ENCODE data around the gene IFNG-AS1. TPM values are rescaled to one million over a fixed set of nuclear protein-coding genes. Genes with fewer than 3 reads are reported as not detected.

IFNG-AS1 gene
- polyA plus RNA-seq, 4 donors, result 0.10 TPM; not detected in 3

DNA sequence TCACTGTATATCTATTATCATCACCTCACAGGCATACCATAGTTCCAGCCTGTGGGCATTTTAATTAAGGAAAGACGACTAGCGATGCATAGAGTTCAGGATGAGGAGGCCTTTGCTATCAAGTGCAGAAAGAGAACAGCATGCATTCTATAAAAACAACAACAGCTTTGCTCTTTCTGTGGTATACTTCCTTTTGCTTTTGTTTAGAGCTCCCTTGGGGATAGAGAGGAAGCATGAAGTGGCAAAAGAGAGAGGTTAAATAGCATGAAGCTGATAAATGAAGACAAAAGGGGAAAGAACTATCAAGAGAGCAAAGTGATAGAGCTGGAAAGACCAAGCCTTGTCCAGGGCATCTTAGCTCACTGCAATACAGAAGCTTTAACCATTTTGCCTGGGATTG lies 23.5 kb downstream of the IFNG-AS1 start:
- no peaks in the 10 kb centered on the region for H3K27me3 ChIP-seq (ENCODE audit: control insufficient read depth in 3 of 3, insufficient read depth in 3 of 3, low read length in 3 of 3)
- DNase-seq, result no peak
- WGBS, 3 donors, result 73 to 96% (median 89%) methylated on average over 2 of the region's 2 CpGs
- no peaks in the 10 kb centered on the region for H3K36me3 ChIP-seq (ENCODE audit: control insufficient read depth in 3 of 3, insufficient read depth in 2 of 3, low read depth in 1 of 3, low read length in 3 of 3)
- H3K4me3 ChIP-seq (ENCODE audit: low read depth in 1 of 3, low read length in 3 of 3), result no peak overlapping the region
- FAIRE-seq, result no peak
- no peaks in the 10 kb centered on the region for H3K9me3 ChIP-seq (ENCODE audit: control insufficient read depth in 2 of 2, insufficient read depth in 1 of 2, low read depth in 1 of 2, low read length in 1 of 2)
- no peaks in the 10 kb centered on the region for H3K4me1 ChIP-seq (ENCODE audit: control insufficient read depth in 3 of 3, insufficient read depth in 2 of 3, low read depth in 1 of 3, low read length in 2 of 3)
- no peak overlapping the region for H3K27ac ChIP-seq (ENCODE audit: low read depth in 1 of 3, low read length in 2 of 3)

DNA sequence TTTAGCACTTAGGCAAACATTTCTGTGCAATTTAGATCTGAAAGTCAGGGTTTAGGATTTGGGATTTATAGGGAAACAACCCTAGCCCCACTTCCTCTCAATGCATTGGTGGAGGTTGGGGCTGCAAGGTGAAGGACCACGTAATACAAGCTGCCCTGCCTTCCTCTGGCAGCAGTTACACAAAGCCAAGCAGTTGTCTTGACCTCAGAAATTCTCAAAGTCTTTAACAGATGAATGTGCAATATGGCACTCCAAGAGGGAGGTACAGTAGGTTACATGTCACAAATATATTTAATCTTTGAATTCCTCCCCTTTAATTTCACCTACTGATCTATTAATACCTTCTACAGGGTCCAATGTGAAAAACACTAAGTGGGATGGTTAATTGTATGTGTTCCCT lies 23.9 kb downstream of the IFNG-AS1 start:
- WGBS, 3 donors, result 68 to 80% (median 78%) methylated on average over 1 of the region's 1 CpG
- no peak for FAIRE-seq

DNA sequence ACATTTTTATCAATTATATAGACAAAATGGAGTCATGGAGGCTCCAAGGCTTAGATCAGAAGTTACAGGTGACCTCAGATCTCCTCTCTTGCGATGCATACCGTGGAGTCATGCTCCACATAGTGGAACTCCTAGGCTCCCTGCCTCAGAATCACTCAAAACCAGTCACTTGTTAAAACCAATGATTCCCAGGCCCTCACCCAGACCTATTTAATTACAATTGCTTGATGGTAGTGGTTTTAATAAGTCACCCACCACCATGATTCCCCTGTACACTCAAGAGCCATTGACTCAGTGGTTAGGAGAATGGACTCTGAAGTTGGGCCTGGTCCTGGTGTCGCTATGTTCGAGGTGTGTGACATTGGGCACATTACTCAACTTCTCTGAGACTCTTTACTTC lies 26.9 kb downstream of the IFNG-AS1 start:
- Histone ChIP-seq H3K36me3 (ENCODE audit: control insufficient read depth in 3 of 3, insufficient read depth in 2 of 3, low read depth in 1 of 3, low read length in 3 of 3) (no peaks in the 10 kb centered on the region), H3K9me3 (ENCODE audit: control insufficient read depth in 2 of 2, insufficient read depth in 1 of 2, low read depth in 1 of 2, low read length in 1 of 2) (no peaks in the 10 kb centered on the region), H3K4me1 (ENCODE audit: control insufficient read depth in 3 of 3, insufficient read depth in 2 of 3, low read depth in 1 of 3, low read length in 2 of 3) (no peaks in the 10 kb centered on the region), H3K27ac (ENCODE audit: low read depth in 1 of 3, low read length in 2 of 3) (no peak overlapping the region), H3K4me3 (ENCODE audit: low read depth in 1 of 3, low read length in 3 of 3) (no peak overlapping the region), H3K27me3 (ENCODE audit: control insufficient read depth in 3 of 3, insufficient read depth in 3 of 3, low read length in 3 of 3) (no peaks in the 10 kb centered on the region)
- no peak for FAIRE-seq
- no peak for DNase-seq
- 90 to 97% (median 95%) methylated on average over 4 of the region's 4 CpGs for WGBS, 3 donors

More for the DNA sequence above, 23.9 kb downstream of the IFNG-AS1 start:
- Histone ChIP-seq H3K9me3 (ENCODE audit: control insufficient read depth in 2 of 2, insufficient read depth in 1 of 2, low read depth in 1 of 2, low read length in 1 of 2) (no peaks in the 10 kb centered on the region), H3K4me1 (ENCODE audit: control insufficient read depth in 3 of 3, insufficient read depth in 2 of 3, low read depth in 1 of 3, low read length in 2 of 3) (no peaks in the 10 kb centered on the region), H3K27ac (ENCODE audit: low read depth in 1 of 3, low read length in 2 of 3) (no peak overlapping the region), H3K4me3 (ENCODE audit: low read depth in 1 of 3, low read length in 3 of 3) (no peak overlapping the region), H3K36me3 (ENCODE audit: control insufficient read depth in 3 of 3, insufficient read depth in 2 of 3, low read depth in 1 of 3, low read length in 3 of 3) (no peaks in the 10 kb centered on the region), H3K27me3 (ENCODE audit: control insufficient read depth in 3 of 3, insufficient read depth in 3 of 3, low read length in 3 of 3) (no peaks in the 10 kb centered on the region)
- no peak for DNase-seq

DNA sequence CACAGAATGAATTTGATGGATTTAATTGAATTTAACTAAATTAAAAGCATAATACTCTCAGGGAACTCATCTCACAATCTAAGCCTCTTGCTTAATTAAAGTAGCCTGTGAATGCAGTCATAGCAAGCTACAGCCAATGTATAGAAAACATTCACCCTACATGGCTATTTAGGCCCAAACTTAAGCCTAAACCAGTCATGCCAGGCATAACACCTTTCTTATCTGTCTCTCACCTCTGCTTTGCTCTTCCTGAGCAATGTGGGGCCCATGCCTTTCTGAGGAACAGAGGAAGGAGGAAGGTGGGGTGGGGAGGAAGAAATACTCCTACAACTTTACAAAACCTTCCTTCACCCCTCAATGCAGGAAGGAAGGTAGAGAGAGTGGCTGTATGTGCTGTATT lies 29.1 kb downstream of the IFNG-AS1 start:
- DNase-seq (no peak), FAIRE-seq (no peak)
- no peaks in the 10 kb centered on the region for H3K9me3 ChIP-seq (ENCODE audit: control insufficient read depth in 2 of 2, insufficient read depth in 1 of 2, low read depth in 1 of 2, low read length in 1 of 2)

DNA sequence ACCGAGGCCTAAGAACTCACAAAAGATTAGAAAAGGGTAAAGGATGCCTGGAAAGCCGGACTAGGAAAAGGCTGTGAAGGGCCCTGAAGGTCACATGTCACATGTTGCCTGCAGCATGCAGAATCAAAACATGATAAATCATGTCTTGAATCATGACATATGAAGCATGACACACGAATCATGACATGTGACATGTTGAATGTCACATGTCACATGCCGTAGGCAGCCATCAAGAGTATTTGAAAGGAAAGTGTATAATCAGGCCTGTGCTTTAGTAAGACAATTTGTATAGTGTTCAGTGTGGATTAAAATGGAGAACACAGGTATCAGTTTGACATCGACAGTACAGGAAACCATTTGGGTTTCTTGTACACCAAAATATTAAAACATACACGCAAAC lies 30.8 kb downstream of the IFNG-AS1 start:
- no peak overlapping the region for H3K4me3 ChIP-seq (ENCODE audit: low read depth in 1 of 3, low read length in 3 of 3)
- no peak overlapping the region for H3K27ac ChIP-seq (ENCODE audit: low read depth in 1 of 3, low read length in 2 of 3)
- H3K9me3 ChIP-seq (ENCODE audit: control insufficient read depth in 2 of 2, insufficient read depth in 1 of 2, low read depth in 1 of 2, low read length in 1 of 2), result no peaks in the 10 kb centered on the region
- DNase-seq, result no peak
- no peaks in the 10 kb centered on the region for H3K4me1 ChIP-seq (ENCODE audit: control insufficient read depth in 3 of 3, insufficient read depth in 2 of 3, low read depth in 1 of 3, low read length in 2 of 3)
- no peak for FAIRE-seq
- WGBS, 3 donors, result 78 to 86% (median 78%) methylated on average over 6 of the region's 6 CpGs
- no peaks in the 10 kb centered on the region for H3K27me3 ChIP-seq (ENCODE audit: control insufficient read depth in 3 of 3, insufficient read depth in 3 of 3, low read length in 3 of 3)
- H3K36me3 ChIP-seq (ENCODE audit: control insufficient read depth in 3 of 3, insufficient read depth in 2 of 3, low read depth in 1 of 3, low read length in 3 of 3), result no peaks in the 10 kb centered on the region

More for the DNA sequence above, 29.1 kb downstream of the IFNG-AS1 start:
- Histone ChIP-seq H3K27ac (ENCODE audit: low read depth in 1 of 3, low read length in 2 of 3) (no peak overlapping the region), H3K36me3 (ENCODE audit: control insufficient read depth in 3 of 3, insufficient read depth in 2 of 3, low read depth in 1 of 3, low read length in 3 of 3) (no peaks in the 10 kb centered on the region), H3K27me3 (ENCODE audit: control insufficient read depth in 3 of 3, insufficient read depth in 3 of 3, low read length in 3 of 3) (no peaks in the 10 kb centered on the region), H3K4me1 (ENCODE audit: control insufficient read depth in 3 of 3, insufficient read depth in 2 of 3, low read depth in 1 of 3, low read length in 2 of 3) (no peaks in the 10 kb centered on the region), H3K4me3 (ENCODE audit: low read depth in 1 of 3, low read length in 3 of 3) (no peak overlapping the region)

DNA sequence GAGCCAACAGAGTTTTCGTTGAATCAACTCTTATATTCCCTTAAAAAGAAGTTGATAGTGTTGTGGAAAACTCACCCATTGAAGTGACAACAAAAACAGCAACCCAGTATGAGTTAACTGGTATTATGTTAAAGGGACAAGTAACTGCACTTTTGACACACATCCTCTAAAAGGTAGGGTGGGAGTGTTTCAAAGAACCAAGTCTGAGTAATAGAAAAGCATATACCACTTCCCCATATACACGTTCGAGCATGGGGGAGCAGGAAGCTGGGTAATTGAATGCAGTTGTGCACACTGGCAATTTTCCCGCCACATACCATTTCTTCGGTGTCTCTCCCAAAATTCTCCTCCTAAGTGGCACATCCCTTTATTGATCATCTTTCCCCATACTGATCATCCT lies 31.5 kb downstream of the IFNG-AS1 start:
- no peak overlapping the region for H3K27ac ChIP-seq (ENCODE audit: low read depth in 1 of 3, low read length in 2 of 3)

DNA sequence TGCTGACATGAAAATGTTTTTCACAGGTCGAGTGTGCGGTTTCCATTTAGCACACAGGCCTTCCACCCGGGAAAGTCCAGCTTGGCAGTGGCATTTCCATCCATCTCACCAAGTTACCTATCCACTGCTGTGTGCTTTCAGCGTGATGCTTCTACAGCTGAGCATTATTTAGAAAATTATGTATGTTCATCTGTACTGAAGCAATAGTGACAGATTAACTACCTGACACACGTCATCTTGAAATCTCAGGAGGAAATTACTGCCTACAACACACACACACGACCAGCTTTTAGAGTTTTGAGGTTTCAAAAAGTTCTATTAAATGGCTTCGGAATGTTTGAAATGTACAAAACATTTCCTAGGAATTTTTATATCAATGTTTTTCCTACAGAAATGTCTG lies 39.4 kb downstream of the IFNG-AS1 start:
- peaks cover 0 to 2% (median 0%) of the 10 kb centered on the region in 3 donors for H3K27me3 ChIP-seq (ENCODE audit: control insufficient read depth in 3 of 3, insufficient read depth in 3 of 3, low read length in 3 of 3)
- no peak for FAIRE-seq
- H3K36me3 ChIP-seq (ENCODE audit: control insufficient read depth in 3 of 3, insufficient read depth in 2 of 3, low read depth in 1 of 3, low read length in 3 of 3), result no peaks in the 10 kb centered on the region
- H3K27ac ChIP-seq (ENCODE audit: low read depth in 1 of 3, low read length in 2 of 3), result no peak overlapping the region
- H3K4me1 ChIP-seq (ENCODE audit: control insufficient read depth in 3 of 3, insufficient read depth in 2 of 3, low read depth in 1 of 3, low read length in 2 of 3), result no peaks in the 10 kb centered on the region
- H3K9me3 ChIP-seq (ENCODE audit: control insufficient read depth in 2 of 2, insufficient read depth in 1 of 2, low read depth in 1 of 2, low read length in 1 of 2), result no peaks in the 10 kb centered on the region
- no peak overlapping the region for H3K4me3 ChIP-seq (ENCODE audit: low read depth in 1 of 3, low read length in 3 of 3)
- WGBS, 3 donors, result 84% methylated on average over 7 of the region's 7 CpGs
- DNase-seq, result no peak

More for the DNA sequence above, 31.5 kb downstream of the IFNG-AS1 start:
- Histone ChIP-seq H3K4me3 (ENCODE audit: low read depth in 1 of 3, low read length in 3 of 3) (no peak overlapping the region), H3K9me3 (ENCODE audit: control insufficient read depth in 2 of 2, insufficient read depth in 1 of 2, low read depth in 1 of 2, low read length in 1 of 2) (no peaks in the 10 kb centered on the region), H3K36me3 (ENCODE audit: control insufficient read depth in 3 of 3, insufficient read depth in 2 of 3, low read depth in 1 of 3, low read length in 3 of 3) (no peaks in the 10 kb centered on the region), H3K4me1 (ENCODE audit: control insufficient read depth in 3 of 3, insufficient read depth in 2 of 3, low read depth in 1 of 3, low read length in 2 of 3) (no peaks in the 10 kb centered on the region), H3K27me3 (ENCODE audit: control insufficient read depth in 3 of 3, insufficient read depth in 3 of 3, low read length in 3 of 3) (no peaks in the 10 kb centered on the region)
- 75 to 86% (median 83%) methylated on average over 5 of the region's 5 CpGs for WGBS, 3 donors
- DNase-seq, result no peak
- FAIRE-seq, result no peak

DNA sequence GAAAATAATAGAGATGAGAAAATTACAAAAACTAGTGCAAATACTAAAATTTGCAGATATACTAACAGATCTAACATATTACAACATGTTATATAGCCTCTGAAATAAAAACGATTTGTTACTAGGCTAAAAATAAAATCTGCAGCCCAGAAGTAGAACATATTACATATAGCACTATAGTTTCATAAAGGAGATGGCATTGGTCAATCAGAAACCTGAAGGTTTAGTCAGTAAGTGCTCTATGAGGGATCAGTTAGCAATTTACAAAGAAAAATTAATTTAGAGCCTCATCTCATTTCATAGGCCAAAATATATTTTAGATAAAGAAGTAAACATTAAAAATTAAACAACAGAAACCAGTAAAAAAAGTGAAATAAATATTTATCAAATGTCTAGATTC lies 41.0 kb downstream of the IFNG-AS1 start:
- Histone ChIP-seq H3K27ac (ENCODE audit: low read depth in 1 of 3, low read length in 2 of 3) (no peak overlapping the region), H3K4me1 (ENCODE audit: control insufficient read depth in 3 of 3, insufficient read depth in 2 of 3, low read depth in 1 of 3, low read length in 2 of 3) (no peaks in the 10 kb centered on the region), H3K9me3 (ENCODE audit: control insufficient read depth in 2 of 2, insufficient read depth in 1 of 2, low read depth in 1 of 2, low read length in 1 of 2) (no peaks in the 10 kb centered on the region), H3K36me3 (ENCODE audit: control insufficient read depth in 3 of 3, insufficient read depth in 2 of 3, low read depth in 1 of 3, low read length in 3 of 3) (no peaks in the 10 kb centered on the region), H3K27me3 (ENCODE audit: control insufficient read depth in 3 of 3, insufficient read depth in 3 of 3, low read length in 3 of 3) (peaks cover 0 to 2% (median 0%) of the 10 kb centered on the region in 3 donors), H3K4me3 (ENCODE audit: low read depth in 1 of 3, low read length in 3 of 3) (no peak overlapping the region)
- FAIRE-seq (no peak), DNase-seq (no peak)
- 63 to 85% (median 72%) methylated on average over 1 of the region's 1 CpG for WGBS, 3 donors

DNA sequence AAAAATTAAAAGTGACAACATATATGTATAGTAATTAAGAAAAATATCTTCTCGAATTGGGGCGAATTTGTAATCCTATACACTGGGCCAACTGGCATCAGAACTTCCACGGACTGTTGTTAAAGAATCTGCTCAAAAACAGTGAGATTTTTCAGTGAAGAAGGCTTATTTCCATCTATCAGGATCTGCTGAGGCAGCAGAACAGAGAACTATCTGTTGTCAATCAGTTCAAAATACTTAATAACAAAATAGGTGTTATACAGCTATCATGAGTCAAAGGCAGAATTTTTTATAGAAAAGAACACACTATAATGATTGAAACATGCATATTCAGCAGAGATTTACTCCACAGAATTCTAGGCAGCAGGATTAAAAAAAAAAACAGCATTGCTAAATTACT lies 41.9 kb downstream of the IFNG-AS1 start:
- peaks cover 0 to 2% (median 0%) of the 10 kb centered on the region in 3 donors for H3K27me3 ChIP-seq (ENCODE audit: control insufficient read depth in 3 of 3, insufficient read depth in 3 of 3, low read length in 3 of 3)
- DNase-seq (no peak), FAIRE-seq (no peak)
- H3K36me3 ChIP-seq (ENCODE audit: control insufficient read depth in 3 of 3, insufficient read depth in 2 of 3, low read depth in 1 of 3, low read length in 3 of 3), result no peaks in the 10 kb centered on the region
- no peak overlapping the region for H3K4me3 ChIP-seq (ENCODE audit: low read depth in 1 of 3, low read length in 3 of 3)
- no peaks in the 10 kb centered on the region for H3K9me3 ChIP-seq (ENCODE audit: control insufficient read depth in 2 of 2, insufficient read depth in 1 of 2, low read depth in 1 of 2, low read length in 1 of 2)
- H3K27ac ChIP-seq (ENCODE audit: low read depth in 1 of 3, low read length in 2 of 3), result no peak overlapping the region
- 90 to 92% (median 90%) methylated on average over 3 of the region's 3 CpGs for WGBS, 3 donors
- H3K4me1 ChIP-seq (ENCODE audit: control insufficient read depth in 3 of 3, insufficient read depth in 2 of 3, low read depth in 1 of 3, low read length in 2 of 3), result no peaks in the 10 kb centered on the region
